ENCODE results near the gene PRKCB. TPM values are rescaled to one million over a fixed set of nuclear protein-coding genes. Genes with fewer than 3 reads are reported as not detected.

PRKCB gene
- total RNA-seq, 1 donor from 2014 or later: 0.38 TPM

- Mint-ChIP-seq H3K4me1 (peaks cover 8% of the 10 kb centered on the region), H3K36me3 (no peaks in the 10 kb centered on the region), H3K9me3 (no peaks in the 10 kb centered on the region), H3K4me3 (no peak overlapping the region), H3K27me3 (ENCODE audit: low read depth) (peaks cover 12% of the 10 kb centered on the region), H3K27ac (no peak overlapping the region)
- no peak for DNase-seq (ENCODE audit: low spot score in 2 of 2, unreplicated experiment in 2 of 2)
- TF ChIP-seq, protein P1, sequence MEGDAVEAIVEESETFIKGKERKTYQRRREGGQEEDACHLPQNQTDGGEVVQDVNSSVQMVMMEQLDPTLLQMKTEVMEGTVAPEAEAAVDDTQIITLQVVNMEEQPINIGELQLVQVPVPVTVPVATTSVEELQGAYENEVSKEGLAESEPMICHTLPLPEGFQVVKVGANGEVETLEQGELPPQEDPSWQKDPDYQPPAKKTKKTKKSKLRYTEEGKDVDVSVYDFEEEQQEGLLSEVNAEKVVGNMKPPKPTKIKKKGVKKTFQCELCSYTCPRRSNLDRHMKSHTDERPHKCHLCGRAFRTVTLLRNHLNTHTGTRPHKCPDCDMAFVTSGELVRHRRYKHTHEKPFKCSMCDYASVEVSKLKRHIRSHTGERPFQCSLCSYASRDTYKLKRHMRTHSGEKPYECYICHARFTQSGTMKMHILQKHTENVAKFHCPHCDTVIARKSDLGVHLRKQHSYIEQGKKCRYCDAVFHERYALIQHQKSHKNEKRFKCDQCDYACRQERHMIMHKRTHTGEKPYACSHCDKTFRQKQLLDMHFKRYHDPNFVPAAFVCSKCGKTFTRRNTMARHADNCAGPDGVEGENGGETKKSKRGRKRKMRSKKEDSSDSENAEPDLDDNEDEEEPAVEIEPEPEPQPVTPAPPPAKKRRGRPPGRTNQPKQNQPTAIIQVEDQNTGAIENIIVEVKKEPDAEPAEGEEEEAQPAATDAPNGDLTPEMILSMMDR (IDR thresholded peaks at IDR 0.05; ENCODE audit: unreplicated experiment): no peak
Observed at GRCh38 chr16:24070851-24071250, 235.1 kb downstream of the PRKCB start.

- Mint-ChIP-seq H3K27ac (no peak overlapping the region), H3K36me3 (no peaks in the 10 kb centered on the region)
- DNase-seq (ENCODE audit: low spot score in 2 of 2, unreplicated experiment in 2 of 2): no peak
Observed at GRCh38 chr16:24071666-24072360, 236.0 kb downstream of the PRKCB start.

DNA sequence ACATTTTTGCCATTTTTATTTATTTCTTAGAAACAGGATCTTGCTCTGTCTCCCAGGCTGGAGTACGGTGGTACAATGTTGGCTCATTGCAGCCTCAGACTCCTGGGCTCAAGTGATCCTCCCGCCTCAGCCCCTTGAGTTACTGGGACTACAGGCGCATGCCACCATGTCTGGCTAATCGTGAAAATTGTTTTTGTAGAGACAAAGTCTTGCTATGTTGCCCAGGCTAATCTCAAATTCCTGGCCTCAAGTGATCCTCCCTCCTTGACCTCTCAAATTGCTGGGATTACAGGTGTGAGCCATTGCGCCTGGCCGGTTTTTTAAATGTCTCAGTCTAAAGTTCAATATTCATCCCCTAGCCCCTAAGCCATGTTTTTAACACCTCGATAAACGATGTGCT is 237.5 kb downstream of the PRKCB start:
- Mint-ChIP-seq H3K9me3 (no peaks in the 10 kb centered on the region), H3K4me3 (no peak overlapping the region)

More at GRCh38 chr16:24071666-24072360, 236.0 kb downstream of the PRKCB start:
- H3K4me3 Mint-ChIP-seq: no peak overlapping the region
- H3K27me3 Mint-ChIP-seq (ENCODE audit: low read depth): peaks cover 8% of the 10 kb centered on the region
- no peaks in the 10 kb centered on the region for H3K9me3 Mint-ChIP-seq
- H3K4me1 Mint-ChIP-seq: peaks cover 17% of the 10 kb centered on the region
- TF ChIP-seq, protein P1 (IDR thresholded peaks at IDR 0.05; ENCODE audit: unreplicated experiment): no peak

DNA sequence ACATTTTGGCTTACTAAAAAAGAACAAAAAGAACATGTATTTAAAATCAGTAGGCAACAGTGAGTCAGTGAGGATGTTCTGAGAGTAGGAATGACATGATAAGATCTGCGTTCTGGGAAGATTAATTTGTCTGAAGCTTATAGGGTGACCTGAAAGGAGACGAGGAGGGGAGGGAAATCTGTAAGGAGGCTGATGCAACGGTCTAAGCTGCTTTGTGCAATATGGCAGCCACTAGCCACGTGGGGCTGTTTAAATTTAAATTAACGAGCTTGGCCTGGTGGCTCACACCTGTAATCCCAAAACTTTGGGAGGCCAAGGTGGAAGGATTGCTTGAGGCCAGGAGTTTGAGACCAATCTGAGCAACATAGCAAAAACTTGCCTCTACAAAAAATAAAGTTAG is 238.8 kb downstream of the PRKCB start:
- no peak for DNase-seq (ENCODE audit: low spot score in 2 of 2, unreplicated experiment in 2 of 2)
- Mint-ChIP-seq H3K27me3 (ENCODE audit: low read depth) (peaks cover 2% of the 10 kb centered on the region), H3K27ac (no peak overlapping the region), H3K36me3 (no peaks in the 10 kb centered on the region), H3K4me1 (peaks cover 20% of the 10 kb centered on the region), H3K4me3 (no peak overlapping the region), H3K9me3 (no peaks in the 10 kb centered on the region)
- TF ChIP-seq, protein P1 (IDR thresholded peaks at IDR 0.05; ENCODE audit: unreplicated experiment): no peak

More for the DNA sequence above, 237.5 kb downstream of the PRKCB start:
- peaks cover 22% of the 10 kb centered on the region for H3K4me1 Mint-ChIP-seq
- H3K27me3 Mint-ChIP-seq (ENCODE audit: low read depth): peaks cover 3% of the 10 kb centered on the region
- no peak overlapping the region for H3K27ac Mint-ChIP-seq
- TF ChIP-seq, protein P1 (IDR thresholded peaks at IDR 0.05; ENCODE audit: unreplicated experiment): no peak
- no peak for DNase-seq (ENCODE audit: low spot score in 2 of 2, unreplicated experiment in 2 of 2)
- H3K36me3 Mint-ChIP-seq: no peaks in the 10 kb centered on the region

DNA sequence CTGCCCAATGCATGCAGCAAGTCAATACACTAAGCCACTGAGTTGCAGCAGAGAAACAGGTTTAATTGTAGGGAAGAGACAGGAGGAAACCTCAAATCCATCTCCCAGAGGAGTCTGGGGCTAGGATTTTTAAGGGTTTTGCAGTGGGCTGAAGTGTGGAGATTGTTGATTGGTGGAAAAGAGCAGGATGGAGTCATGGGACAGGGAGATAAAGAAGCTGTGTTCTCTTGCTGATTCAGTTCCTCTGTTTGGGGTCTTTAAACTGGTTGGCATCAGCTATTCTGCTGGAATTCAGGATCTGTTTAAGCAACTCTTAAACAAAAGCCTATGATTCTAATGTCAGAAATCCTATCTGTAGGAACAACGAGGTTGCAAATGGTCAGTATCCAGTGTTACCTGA is 239.5 kb downstream of the PRKCB start:
- no peak overlapping the region for H3K27ac Mint-ChIP-seq
- peaks cover 20% of the 10 kb centered on the region for H3K4me1 Mint-ChIP-seq
- no peaks in the 10 kb centered on the region for H3K9me3 Mint-ChIP-seq
- no peak overlapping the region for H3K4me3 Mint-ChIP-seq
- TF ChIP-seq, protein P1 (IDR thresholded peaks at IDR 0.05; ENCODE audit: unreplicated experiment): no peak
- H3K36me3 Mint-ChIP-seq: no peaks in the 10 kb centered on the region
- peaks cover 2% of the 10 kb centered on the region for H3K27me3 Mint-ChIP-seq (ENCODE audit: low read depth)
- DNase-seq (ENCODE audit: low spot score in 2 of 2, unreplicated experiment in 2 of 2): no peak

Data from mesothelial cell of epicardium (in vitro differentiated cells).